Activated CD8-positive, alpha-beta memory T cell treated with anti-CD3 and anti-CD28 coated beads for 36 hours (primary cell): ENCODE results near the gene DYRK1B. TPM values are rescaled to one million over a fixed set of nuclear protein-coding genes. Genes with fewer than 3 reads are reported as not detected.
"Not testable (repeated sequence)": the region's sequence is repeated elsewhere in the genome, so short reads cannot be mapped to it uniquely, and the experiment has no call there.

Source experiments
- CTCF ChIA-PET: fragments of 350-600 bp; sonication (Branson Sonifier 250); formaldehyde crosslinking; loops from one replicate; lab custom pipeline; 2021; ENCODE audit warnings: antibody characterized with exemption; lab: Charles Lee
- POLR2A ChIA-PET: fragments of 350-600 bp; sonication (Branson Sonifier 250); formaldehyde crosslinking; loops from one replicate; lab custom pipeline; 2021; ENCODE audit warnings: antibody characterized with exemption; lab: Charles Lee
- total RNA-seq, 2 experiments: library from RNA; stranded (reverse); gene quantifications; one replicate each; pipeline ENCODE4 v1.2.3, GENCODE V29; 2021

DYRK1B gene
- total RNA-seq = 1 to 10 TPM; 5.8 to 7.3 TPM

- CTCF ChIA-PET = interaction anchor here (0.8 to 2.2 kb wide), 5 partner anchors 11 to 158 kb away, joined by 3 to 13 read pairs (median 5); no protein-coding TSS in a partner anchor
Observed at GRCh38 chr19:39833464-39834286, at the start of gene DYRK1B. DYRK1B (minus strand) TSS chr19:39834162; CDS start chr19:39831867, 2,295 bp downstream.

GRCh38 chr19:39882645-39883044 is 48.7 kb upstream of the DYRK1B start:
- CTCF ChIA-PET, POLR2A ChIA-PET: not testable (repeated sequence)

More at GRCh38 chr19:39833464-39834286, at the start of gene DYRK1B:
- POLR2A ChIA-PET = interaction anchor here (0.9 to 2.1 kb wide), 4 partner anchors 9 to 515 kb away, joined by 3 to 12 read pairs (median 4); partner anchors contain the start of genes C19orf47 and FBL

GRCh38 chr19:39881495-39882110 is 47.6 kb upstream of the DYRK1B start:
- POLR2A ChIA-PET, CTCF ChIA-PET: not testable (repeated sequence)

GRCh38 chr19:39880241-39880640 is 46.3 kb upstream of the DYRK1B start:
- POLR2A ChIA-PET, CTCF ChIA-PET: not testable (repeated sequence)

GRCh38 chr19:39879796-39880195 is 45.8 kb upstream of the DYRK1B start:
- CTCF ChIA-PET, POLR2A ChIA-PET: not testable (repeated sequence)

- CTCF ChIA-PET = not testable (repeated sequence)
- POLR2A ChIA-PET = interaction anchor here (1.1 kb wide), 1 partner anchor 28 kb away, joined by 10 read pairs; no protein-coding TSS in a partner anchor
Observed at GRCh38 chr19:39878866-39879265, 44.9 kb upstream of the DYRK1B start.

- ChIA-PET CTCF (no interaction called here), POLR2A (interaction anchor here (1.1 kb wide), 1 partner anchor 29 kb away, joined by 10 read pairs; no protein-coding TSS in a partner anchor)
Observed at GRCh38 chr19:39878398-39878797, 44.4 kb upstream of the DYRK1B start.

- CTCF ChIA-PET = not testable (repeated sequence)
Observed at GRCh38 chr19:39877982-39878381, 44.0 kb upstream of the DYRK1B start.

GRCh38 chr19:39877488-39877887 is 43.5 kb upstream of the DYRK1B start:
- CTCF ChIA-PET = not testable (repeated sequence)

More at GRCh38 chr19:39877982-39878381, 44.0 kb upstream of the DYRK1B start:
- POLR2A ChIA-PET = not testable (repeated sequence)

GRCh38 chr19:39876486-39876885 is 42.5 kb upstream of the DYRK1B start:
- CTCF ChIA-PET, POLR2A ChIA-PET: not testable (repeated sequence)

More at GRCh38 chr19:39877488-39877887, 43.5 kb upstream of the DYRK1B start:
- POLR2A ChIA-PET = not testable (repeated sequence)

- CTCF ChIA-PET, POLR2A ChIA-PET: not testable (repeated sequence)
Observed at GRCh38 chr19:39875401-39875864, 41.5 kb upstream of the DYRK1B start.

GRCh38 chr19:39874404-39874803 is 40.4 kb upstream of the DYRK1B start:
- POLR2A ChIA-PET = no interaction called here
- CTCF ChIA-PET = no interaction called here

- ChIA-PET POLR2A (no interaction called here), CTCF (no interaction called here)
Observed at GRCh38 chr19:39873385-39873784, 39.4 kb upstream of the DYRK1B start.

GRCh38 chr19:39871886-39872866 is 38.2 kb upstream of the DYRK1B start:
- ChIA-PET CTCF (no interaction called here), POLR2A (no interaction called here)

GRCh38 chr19:39871362-39871761 is 37.4 kb upstream of the DYRK1B start:
- CTCF ChIA-PET = no interaction called here
- POLR2A ChIA-PET = no interaction called here

- POLR2A ChIA-PET = no interaction called here
- CTCF ChIA-PET = no interaction called here
Observed at GRCh38 chr19:39870171-39870971, 36.4 kb upstream of the DYRK1B start.

GRCh38 chr19:39867952-39868351 is 34.0 kb upstream of the DYRK1B start:
- POLR2A ChIA-PET = no interaction called here
- CTCF ChIA-PET = no interaction called here

GRCh38 chr19:39867133-39867532 is 33.2 kb upstream of the DYRK1B start:
- CTCF ChIA-PET = no interaction called here
- POLR2A ChIA-PET = no interaction called here
